Lower leg skin (tissue), 3 donors: ENCODE data around the gene FAM20A.

ENCODE experiments used
- POLR2A ChIP-seq, 2 donors: fragments of 450-650 bp; IDR thresholded peaks; one replicate each; pipeline ENCODE4 v1.6.1; 2016 to 2017; ENCODE audit warnings: antibody characterized with exemption in 2 of 2, mild to moderate bottlenecking in 1 of 2, moderate library complexity in 1 of 2
- TF ChIP-seq, protein P1 (sequence below), 3 donors: fragments of 450-650 bp; IDR thresholded peaks; one replicate each; pipeline ENCODE4 v1.5.1; 2016; ENCODE audit warnings: antibody characterized with exemption in 3 of 3, mild to moderate bottlenecking in 3 of 3, moderate library complexity in 2 of 3

DNA sequence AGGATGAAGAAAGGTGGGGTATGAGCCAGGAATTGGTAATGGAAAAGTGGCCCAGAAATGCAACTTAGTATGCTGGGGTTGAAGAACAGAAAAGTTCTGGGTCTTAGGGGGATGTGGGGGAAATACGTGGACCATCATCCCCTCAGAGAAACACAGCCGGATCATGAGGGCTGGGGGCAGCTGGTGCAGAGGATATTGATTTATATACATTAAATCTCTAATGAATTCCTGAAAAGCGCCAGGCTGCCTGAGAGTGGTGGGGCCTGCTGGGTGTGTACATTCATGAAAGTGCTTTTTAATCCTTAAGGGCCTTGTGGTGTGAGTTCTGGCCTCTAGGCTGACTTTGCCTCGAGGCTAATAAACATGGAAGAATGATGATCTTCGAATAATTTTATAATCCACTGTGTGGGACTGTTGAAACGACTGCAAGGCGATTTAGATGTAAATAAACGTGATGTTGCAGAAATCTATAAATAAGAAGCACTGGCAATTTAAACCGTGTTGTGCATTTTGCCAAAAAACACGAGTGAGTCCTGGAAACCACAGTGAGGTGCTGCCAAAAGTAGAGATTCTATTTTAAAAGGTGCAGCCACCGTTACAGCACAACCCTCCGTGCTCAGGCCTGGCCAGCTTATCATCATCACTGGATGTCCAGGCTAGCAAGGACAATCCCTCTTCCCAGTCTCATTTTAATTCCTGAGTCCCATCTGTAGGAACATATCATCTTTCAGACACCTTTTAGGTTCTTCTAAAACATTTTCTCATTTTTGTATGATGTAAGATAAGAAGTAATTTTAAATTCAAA lies 56.9 kb downstream of the FAM20A start:
- TF ChIP-seq, protein P1, sequence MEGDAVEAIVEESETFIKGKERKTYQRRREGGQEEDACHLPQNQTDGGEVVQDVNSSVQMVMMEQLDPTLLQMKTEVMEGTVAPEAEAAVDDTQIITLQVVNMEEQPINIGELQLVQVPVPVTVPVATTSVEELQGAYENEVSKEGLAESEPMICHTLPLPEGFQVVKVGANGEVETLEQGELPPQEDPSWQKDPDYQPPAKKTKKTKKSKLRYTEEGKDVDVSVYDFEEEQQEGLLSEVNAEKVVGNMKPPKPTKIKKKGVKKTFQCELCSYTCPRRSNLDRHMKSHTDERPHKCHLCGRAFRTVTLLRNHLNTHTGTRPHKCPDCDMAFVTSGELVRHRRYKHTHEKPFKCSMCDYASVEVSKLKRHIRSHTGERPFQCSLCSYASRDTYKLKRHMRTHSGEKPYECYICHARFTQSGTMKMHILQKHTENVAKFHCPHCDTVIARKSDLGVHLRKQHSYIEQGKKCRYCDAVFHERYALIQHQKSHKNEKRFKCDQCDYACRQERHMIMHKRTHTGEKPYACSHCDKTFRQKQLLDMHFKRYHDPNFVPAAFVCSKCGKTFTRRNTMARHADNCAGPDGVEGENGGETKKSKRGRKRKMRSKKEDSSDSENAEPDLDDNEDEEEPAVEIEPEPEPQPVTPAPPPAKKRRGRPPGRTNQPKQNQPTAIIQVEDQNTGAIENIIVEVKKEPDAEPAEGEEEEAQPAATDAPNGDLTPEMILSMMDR (IDR thresholded peaks at IDR 0.05) = no peak
- TF ChIP-seq POLR2A (IDR thresholded peaks at IDR 0.05) = no peak
